ENCODE results near the gene PDZD2. TPM values are rescaled to one million over a fixed set of nuclear protein-coding genes. Genes with fewer than 3 reads are reported as not detected.

The PDZD2 gene
- total and polyA plus RNA-seq, 2 experiments from 2014 or later: 8.3 to 16.9 TPM

DNA sequence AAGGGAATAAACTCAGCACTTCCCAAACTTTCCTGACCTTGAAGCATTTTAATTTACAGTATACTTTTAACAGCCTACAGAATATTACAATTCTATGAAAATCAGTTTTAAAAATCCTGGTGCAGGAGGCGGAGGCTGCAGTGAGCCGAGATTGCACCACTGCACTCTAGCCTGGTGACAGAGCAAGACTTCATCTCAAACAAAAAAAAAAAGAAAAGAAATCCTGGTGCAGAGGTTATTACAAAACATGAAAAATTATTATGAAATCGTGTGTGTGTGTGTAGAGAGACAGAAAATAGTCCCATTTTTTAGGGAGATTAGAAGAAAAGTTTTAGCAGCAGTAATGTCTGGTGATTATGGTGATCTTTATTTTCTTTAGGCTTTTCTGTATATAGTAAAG is 508.3 kb downstream of the PDZD2 start:
- no peaks in the 10 kb centered on the region for H3K27me3 Mint-ChIP-seq (ENCODE audit: insufficient read depth, low read depth, poor library complexity)
- peaks cover 34% of the 10 kb centered on the region for H3K36me3 Mint-ChIP-seq (ENCODE audit: low read depth)
- H3K4me1 ChIP-seq (ENCODE audit: insufficient read depth): no peaks in the 10 kb centered on the region
- no peak overlapping the region for H2AFZ ChIP-seq
- no peak overlapping the region for H3K4me2 ChIP-seq
- TF ChIP-seq POLR2AphosphoS5 (IDR thresholded peaks at IDR 0.05; ENCODE audit: low read depth) (no peak), EZH2phosphoT487 (IDR thresholded peaks at IDR 0.05; ENCODE audit: unreplicated experiment) (no peak), ZNF331 (CRISPR knock-in tag; IDR thresholded peaks at IDR 0.05; ENCODE audit: low read depth) (no peak), JUNB (IDR thresholded peaks at IDR 0.05; ENCODE audit: unreplicated experiment) (no peak), STAT1 (IDR thresholded peaks at IDR 0.05; ENCODE audit: unreplicated experiment) (no peak), NANOG (IDR thresholded peaks at IDR 0.05; ENCODE audit: borderline replicate concordance) (no peak), ZNF114 (CRISPR knock-in tag; IDR thresholded peaks at IDR 0.05) (no peak), CREB1 (CRISPR knock-in tag; IDR thresholded peaks at IDR 0.05; ENCODE audit: low read depth) (no peak), EZH2 (IDR thresholded peaks at IDR 0.05; ENCODE audit: low read depth, unreplicated experiment) (no peak)
- TF ChIP-seq, protein P1, sequence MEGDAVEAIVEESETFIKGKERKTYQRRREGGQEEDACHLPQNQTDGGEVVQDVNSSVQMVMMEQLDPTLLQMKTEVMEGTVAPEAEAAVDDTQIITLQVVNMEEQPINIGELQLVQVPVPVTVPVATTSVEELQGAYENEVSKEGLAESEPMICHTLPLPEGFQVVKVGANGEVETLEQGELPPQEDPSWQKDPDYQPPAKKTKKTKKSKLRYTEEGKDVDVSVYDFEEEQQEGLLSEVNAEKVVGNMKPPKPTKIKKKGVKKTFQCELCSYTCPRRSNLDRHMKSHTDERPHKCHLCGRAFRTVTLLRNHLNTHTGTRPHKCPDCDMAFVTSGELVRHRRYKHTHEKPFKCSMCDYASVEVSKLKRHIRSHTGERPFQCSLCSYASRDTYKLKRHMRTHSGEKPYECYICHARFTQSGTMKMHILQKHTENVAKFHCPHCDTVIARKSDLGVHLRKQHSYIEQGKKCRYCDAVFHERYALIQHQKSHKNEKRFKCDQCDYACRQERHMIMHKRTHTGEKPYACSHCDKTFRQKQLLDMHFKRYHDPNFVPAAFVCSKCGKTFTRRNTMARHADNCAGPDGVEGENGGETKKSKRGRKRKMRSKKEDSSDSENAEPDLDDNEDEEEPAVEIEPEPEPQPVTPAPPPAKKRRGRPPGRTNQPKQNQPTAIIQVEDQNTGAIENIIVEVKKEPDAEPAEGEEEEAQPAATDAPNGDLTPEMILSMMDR (conservative IDR thresholded peaks at IDR 0.05; ENCODE audit: low read depth in 2 of 2): no peak
- TF ChIP-seq, protein P2, sequence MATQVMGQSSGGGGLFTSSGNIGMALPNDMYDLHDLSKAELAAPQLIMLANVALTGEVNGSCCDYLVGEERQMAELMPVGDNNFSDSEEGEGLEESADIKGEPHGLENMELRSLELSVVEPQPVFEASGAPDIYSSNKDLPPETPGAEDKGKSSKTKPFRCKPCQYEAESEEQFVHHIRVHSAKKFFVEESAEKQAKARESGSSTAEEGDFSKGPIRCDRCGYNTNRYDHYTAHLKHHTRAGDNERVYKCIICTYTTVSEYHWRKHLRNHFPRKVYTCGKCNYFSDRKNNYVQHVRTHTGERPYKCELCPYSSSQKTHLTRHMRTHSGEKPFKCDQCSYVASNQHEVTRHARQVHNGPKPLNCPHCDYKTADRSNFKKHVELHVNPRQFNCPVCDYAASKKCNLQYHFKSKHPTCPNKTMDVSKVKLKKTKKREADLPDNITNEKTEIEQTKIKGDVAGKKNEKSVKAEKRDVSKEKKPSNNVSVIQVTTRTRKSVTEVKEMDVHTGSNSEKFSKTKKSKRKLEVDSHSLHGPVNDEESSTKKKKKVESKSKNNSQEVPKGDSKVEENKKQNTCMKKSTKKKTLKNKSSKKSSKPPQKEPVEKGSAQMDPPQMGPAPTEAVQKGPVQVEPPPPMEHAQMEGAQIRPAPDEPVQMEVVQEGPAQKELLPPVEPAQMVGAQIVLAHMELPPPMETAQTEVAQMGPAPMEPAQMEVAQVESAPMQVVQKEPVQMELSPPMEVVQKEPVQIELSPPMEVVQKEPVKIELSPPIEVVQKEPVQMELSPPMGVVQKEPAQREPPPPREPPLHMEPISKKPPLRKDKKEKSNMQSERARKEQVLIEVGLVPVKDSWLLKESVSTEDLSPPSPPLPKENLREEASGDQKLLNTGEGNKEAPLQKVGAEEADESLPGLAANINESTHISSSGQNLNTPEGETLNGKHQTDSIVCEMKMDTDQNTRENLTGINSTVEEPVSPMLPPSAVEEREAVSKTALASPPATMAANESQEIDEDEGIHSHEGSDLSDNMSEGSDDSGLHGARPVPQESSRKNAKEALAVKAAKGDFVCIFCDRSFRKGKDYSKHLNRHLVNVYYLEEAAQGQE (IDR thresholded peaks at IDR 0.05; ENCODE audit: unreplicated experiment): no peak
- TF ChIP-seq, protein P3, sequence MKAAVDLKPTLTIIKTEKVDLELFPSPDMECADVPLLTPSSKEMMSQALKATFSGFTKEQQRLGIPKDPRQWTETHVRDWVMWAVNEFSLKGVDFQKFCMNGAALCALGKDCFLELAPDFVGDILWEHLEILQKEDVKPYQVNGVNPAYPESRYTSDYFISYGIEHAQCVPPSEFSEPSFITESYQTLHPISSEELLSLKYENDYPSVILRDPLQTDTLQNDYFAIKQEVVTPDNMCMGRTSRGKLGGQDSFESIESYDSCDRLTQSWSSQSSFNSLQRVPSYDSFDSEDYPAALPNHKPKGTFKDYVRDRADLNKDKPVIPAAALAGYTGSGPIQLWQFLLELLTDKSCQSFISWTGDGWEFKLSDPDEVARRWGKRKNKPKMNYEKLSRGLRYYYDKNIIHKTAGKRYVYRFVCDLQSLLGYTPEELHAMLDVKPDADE (IDR thresholded peaks at IDR 0.05): no peak
- TF ChIP-seq, protein P4, sequence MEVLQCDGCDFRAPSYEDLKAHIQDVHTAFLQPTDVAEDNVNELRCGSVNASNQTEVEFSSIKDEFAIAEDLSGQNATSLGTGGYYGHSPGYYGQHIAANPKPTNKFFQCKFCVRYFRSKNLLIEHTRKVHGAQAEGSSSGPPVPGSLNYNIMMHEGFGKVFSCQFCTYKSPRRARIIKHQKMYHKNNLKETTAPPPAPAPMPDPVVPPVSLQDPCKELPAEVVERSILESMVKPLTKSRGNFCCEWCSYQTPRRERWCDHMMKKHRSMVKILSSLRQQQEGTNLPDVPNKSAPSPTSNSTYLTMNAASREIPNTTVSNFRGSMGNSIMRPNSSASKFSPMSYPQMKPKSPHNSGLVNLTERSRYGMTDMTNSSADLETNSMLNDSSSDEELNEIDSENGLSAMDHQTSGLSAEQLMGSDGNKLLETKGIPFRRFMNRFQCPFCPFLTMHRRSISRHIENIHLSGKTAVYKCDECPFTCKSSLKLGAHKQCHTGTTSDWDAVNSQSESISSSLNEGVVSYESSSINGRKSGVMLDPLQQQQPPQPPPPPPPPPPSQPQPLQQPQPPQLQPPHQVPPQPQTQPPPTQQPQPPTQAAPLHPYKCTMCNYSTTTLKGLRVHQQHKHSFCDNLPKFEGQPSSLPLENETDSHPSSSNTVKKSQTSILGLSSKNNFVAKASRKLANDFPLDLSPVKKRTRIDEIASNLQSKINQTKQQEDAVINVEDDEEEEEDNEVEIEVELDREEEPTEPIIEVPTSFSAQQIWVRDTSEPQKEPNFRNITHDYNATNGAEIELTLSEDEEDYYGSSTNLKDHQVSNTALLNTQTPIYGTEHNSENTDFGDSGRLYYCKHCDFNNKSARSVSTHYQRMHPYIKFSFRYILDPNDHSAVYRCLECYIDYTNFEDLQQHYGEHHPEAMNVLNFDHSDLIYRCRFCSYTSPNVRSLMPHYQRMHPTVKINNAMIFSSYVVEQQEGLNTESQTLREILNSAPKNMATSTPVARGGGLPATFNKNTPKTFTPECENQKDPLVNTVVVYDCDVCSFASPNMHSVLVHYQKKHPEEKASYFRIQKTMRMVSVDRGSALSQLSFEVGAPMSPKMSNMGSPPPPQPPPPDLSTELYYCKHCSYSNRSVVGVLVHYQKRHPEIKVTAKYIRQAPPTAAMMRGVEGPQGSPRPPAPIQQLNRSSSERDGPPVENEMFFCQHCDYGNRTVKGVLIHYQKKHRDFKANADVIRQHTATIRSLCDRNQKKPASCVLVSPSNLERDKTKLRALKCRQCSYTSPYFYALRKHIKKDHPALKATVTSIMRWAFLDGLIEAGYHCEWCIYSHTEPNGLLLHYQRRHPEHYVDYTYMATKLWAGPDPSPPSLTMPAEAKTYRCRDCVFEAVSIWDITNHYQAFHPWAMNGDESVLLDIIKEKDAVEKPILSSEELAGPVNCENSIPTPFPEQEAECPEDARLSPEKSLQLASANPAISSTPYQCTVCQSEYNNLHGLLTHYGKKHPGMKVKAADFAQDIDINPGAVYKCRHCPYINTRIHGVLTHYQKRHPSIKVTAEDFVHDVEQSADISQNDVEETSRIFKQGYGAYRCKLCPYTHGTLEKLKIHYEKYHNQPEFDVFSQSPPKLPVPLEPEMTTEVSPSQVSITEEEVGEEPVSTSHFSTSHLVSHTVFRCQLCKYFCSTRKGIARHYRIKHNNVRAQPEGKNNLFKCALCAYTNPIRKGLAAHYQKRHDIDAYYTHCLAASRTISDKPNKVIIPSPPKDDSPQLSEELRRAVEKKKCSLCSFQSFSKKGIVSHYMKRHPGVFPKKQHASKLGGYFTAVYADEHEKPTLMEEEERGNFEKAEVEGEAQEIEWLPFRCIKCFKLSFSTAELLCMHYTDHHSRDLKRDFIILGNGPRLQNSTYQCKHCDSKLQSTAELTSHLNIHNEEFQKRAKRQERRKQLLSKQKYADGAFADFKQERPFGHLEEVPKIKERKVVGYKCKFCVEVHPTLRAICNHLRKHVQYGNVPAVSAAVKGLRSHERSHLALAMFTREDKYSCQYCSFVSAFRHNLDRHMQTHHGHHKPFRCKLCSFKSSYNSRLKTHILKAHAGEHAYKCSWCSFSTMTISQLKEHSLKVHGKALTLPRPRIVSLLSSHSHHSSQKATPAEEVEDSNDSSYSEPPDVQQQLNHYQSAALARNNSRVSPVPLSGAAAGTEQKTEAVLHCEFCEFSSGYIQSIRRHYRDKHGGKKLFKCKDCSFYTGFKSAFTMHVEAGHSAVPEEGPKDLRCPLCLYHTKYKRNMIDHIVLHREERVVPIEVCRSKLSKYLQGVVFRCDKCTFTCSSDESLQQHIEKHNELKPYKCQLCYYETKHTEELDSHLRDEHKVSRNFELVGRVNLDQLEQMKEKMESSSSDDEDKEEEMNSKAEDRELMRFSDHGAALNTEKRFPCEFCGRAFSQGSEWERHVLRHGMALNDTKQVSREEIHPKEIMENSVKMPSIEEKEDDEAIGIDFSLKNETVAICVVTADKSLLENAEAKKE (CRISPR knock-in tag; IDR thresholded peaks at IDR 0.05): no peak
- no peaks in the 10 kb centered on the region for H3K27me3 ChIP-seq (ENCODE audit: insufficient read depth)
- no peaks in the 10 kb centered on the region for H3K9me2 ChIP-seq (ENCODE audit: insufficient read depth)
- 0 out of 2 replicates have a peak, but pooled peaks cover 4% of the 10 kb centered on the region for H3K36me3 ChIP-seq (ENCODE audit: insufficient read depth)
- H3K4me1 Mint-ChIP-seq: no peaks in the 10 kb centered on the region; the same call in 1 of the 3 replicates
- H3K79me2 ChIP-seq (replicated peaks; ENCODE audit: insufficient read depth): peaks cover 93% of the 10 kb centered on the region
- H3K27ac Mint-ChIP-seq: peak overlapping the region; percentile 22; the same call in 1 of the 2 replicates
- H3K27ac ChIP-seq (ENCODE audit: low read depth): no peak overlapping the region
- H3K4me3 ChIP-seq: no peak overlapping the region
- DNase-seq (ENCODE audit: low spot score) (no peak), ATAC-seq (no peak)
- no peak overlapping the region for H3K4me3 Mint-ChIP-seq
- peaks cover 7% of the 10 kb centered on the region; the same call in 2 of the 3 replicates for H3K9me3 Mint-ChIP-seq
- peaks cover 60% of the 10 kb centered on the region; the same call in 1 of the 2 replicates for H4K20me1 ChIP-seq (replicated peaks; ENCODE audit: insufficient read depth)
- no peaks in the 10 kb centered on the region; the same call in 1 of the 2 replicates for H3F3A ChIP-seq (replicated peaks; ENCODE audit: low read depth)

Measured in GM23338 (cell line).